Coronary artery (tissue), 2 donors: ENCODE results near the gene PIK3C2B.

Source experiments
- DNase-seq: peaks from one replicate; pipeline ENCODE4 v3.0.0-alpha.2; 2017; ENCODE audit warnings: low spot score
- H3K27ac ChIP-seq, 2 donors: fragments of 200-600 bp; sonication (generic); one replicate each; pipeline ENCODE4 v1.5.1; 2016 to 2019
- H3K4me3 ChIP-seq: fragments of 200-600 bp; sonication (generic); 2 replicates; pipeline ENCODE4 v1.5.1; 2016; ENCODE audit warnings: mild to moderate bottlenecking, moderate library complexity
- CTCF ChIP-seq: fragments of 200-600 bp; sonication (generic); IDR thresholded peaks from one replicate; pipeline ENCODE4 v1.5.1; 2019; ENCODE audit warnings: antibody characterized with exemption

PIK3C2B gene

GRCh38 chr1:204494281-204495077 is at the start of gene PIK3C2B:
PIK3C2B (minus strand) TSS chr1:204494805; CDS start chr1:204469802, 25,003 bp downstream.
- DNase-seq = peak; percentile 90
- H3K4me3 ChIP-seq = peak within 1 kb of the TSS; percentile 98
- TF ChIP-seq CTCF = peak; percentile 36
- peak within 1 kb of the TSS; percentile 82 to 96 for H3K27ac ChIP-seq

- no peak for TF ChIP-seq CTCF
Measured at GRCh38 chr1:204544321-204544720, 49.7 kb upstream of the PIK3C2B start.

GRCh38 chr1:204541626-204542025 is 47.0 kb upstream of the PIK3C2B start:
- no peak for TF ChIP-seq CTCF
- no peak for DNase-seq
- Histone ChIP-seq H3K27ac (no peak overlapping the region), H3K4me3 (no peak overlapping the region)

More at GRCh38 chr1:204544321-204544720, 49.7 kb upstream of the PIK3C2B start:
- DNase-seq = no peak
- Histone ChIP-seq H3K27ac (no peak overlapping the region), H3K4me3 (no peak overlapping the region)

GRCh38 chr1:204532832-204533231 is 38.2 kb upstream of the PIK3C2B start:
- no peak for DNase-seq
- Histone ChIP-seq H3K27ac (no peak overlapping the region), H3K4me3 (no peak overlapping the region)
- TF ChIP-seq CTCF = no peak

- no peak for TF ChIP-seq CTCF
- Histone ChIP-seq H3K27ac (no peak overlapping the region), H3K4me3 (no peak overlapping the region)
- DNase-seq = no peak
Measured at GRCh38 chr1:204530932-204531331, 36.3 kb upstream of the PIK3C2B start.

GRCh38 chr1:204529371-204529895 is 34.8 kb upstream of the PIK3C2B start:
- DNase-seq = no peak
- TF ChIP-seq CTCF = no peak
- Histone ChIP-seq H3K27ac (no peak overlapping the region), H3K4me3 (no peak overlapping the region)

- Histone ChIP-seq H3K4me3 (no peak overlapping the region), H3K27ac (no peak overlapping the region)
- no peak for DNase-seq
- TF ChIP-seq CTCF = no peak
Measured at GRCh38 chr1:204528677-204529076, 34.1 kb upstream of the PIK3C2B start.
